Nucleus accumbens (tissue), 56 donors: ENCODE measurements around the gene LEFTY1.
A peak's percentile ranks its signal among the peaks of the same experiment; 100 is the strongest.

ENCODE experiments used
- DNase-seq, 56 donors: peaks; one replicate each; lab custom pipeline; 2025; lab: John Stamatoyannopoulos, UW

The LEFTY1 gene

GRCh38 chr1:225917101-225917500 lies 28.2 kb upstream of the LEFTY1 start:
- no peak for DNase-seq

DNA sequence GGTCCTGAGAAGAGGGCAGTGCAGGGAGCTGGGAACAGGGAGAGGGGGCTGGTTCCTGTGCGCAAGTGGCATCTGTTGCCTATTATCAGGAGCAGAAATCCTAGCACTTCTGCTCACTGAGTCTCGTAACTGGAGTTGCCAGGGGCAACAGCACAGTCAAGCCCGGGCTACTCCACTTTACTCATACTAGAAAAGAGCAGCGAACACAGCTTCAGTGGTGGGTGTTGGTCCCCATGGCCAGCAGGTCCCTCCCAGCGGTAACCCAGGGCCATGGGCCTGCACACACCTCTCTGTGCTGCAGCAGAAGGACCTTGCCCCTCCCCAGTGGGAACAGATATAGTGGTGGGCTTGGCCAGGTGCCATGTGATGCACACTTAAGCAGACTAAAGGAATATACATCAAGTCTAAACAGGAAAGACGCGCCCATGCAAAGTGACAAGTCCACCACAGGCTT lies 26.6 kb upstream of the LEFTY1 start:
- DNase-seq, result peak in 8 of 56 donors; percentile 6 to 48 (median 28)

DNA sequence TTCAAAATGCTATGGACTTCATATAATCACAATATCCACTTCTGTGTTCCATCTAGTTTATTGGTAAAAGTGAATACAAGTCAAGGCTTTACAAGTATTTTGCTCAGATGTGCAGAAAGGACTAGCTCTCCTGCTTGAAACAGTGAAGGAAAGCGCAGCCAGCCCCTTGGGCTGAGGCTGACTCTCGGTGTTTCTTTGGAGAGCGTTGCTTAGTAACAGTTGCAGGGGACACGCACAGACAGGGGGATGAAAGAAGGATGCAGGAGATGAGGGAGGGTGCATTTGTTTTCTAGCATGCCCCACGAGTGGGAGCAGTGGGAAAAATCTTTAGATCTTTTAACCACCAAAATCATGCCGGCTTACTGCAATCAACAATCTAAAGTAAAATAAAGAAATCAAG lies 26.0 kb upstream of the LEFTY1 start:
- DNase-seq, result peak in 1 of 56 donors; percentile 2

DNA sequence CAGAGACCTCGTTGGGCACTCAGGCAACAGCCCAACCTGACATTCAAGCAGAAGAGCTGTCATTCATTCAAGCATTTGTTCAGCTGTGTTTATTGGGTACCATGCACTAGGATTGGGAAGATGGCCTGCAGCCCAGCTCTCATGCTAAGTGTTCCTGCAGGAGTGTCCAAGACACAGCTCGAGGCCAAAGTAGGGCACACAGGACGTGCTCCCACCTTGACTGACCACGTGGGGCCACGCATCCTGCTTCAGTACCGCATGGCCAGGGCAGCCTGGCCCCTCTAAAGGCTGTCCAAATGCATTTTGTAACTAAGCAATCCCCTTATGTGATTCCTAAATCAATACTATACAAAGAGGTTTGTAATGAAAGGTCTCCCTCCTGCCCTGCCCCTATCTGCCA lies 25.4 kb upstream of the LEFTY1 start:
- no peak for DNase-seq

DNA sequence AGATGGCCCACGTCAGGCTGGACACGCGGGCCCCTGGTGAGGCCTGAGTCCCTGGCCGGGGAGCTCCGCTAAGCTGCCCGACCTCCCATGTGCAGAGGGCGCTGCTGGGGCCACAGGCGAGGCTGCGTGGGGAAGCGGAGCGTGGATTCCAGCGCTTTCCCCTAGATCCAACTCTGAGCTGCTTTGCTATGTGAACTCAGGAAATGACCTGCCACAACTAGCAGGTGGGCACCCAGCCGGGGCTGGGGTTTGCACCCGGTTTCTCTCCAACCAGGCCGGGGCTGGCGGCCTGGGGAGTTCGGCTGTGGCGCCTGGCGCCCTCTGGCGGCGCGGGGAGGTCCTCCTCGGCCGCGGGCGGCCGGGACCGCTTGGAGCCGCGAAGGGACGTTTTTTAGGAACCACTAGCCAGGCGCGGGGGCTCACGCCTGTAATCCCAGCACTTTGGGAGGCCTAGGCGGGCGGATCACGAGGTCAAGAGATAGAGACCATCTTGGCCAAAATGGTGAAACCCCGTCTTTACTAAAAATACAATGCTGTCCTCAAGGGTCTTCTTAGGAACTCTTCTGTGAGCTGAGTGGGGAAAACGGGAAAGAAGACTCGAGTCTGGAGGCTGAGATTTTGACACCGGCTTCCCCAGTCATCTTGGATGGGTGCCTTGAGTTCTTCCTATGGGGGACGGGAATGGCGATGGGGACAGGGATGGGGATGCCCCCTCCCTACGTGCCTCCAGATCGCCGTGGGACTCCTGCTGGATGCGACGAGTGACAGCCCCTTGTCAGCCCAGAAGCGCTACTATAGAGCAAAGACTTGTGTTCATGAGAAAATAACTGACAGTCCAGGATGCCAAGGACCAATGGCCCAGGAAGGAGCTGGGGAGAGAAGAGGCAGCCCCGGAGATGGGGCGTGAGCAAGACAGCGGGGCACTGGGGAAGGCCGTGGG lies 22.5 kb upstream of the LEFTY1 start:
- DNase-seq, result peak in 38 of 56 donors; percentile 11 to 70 (median 32)

- DNase-seq, result no peak
Observed at GRCh38 chr1:225909477-225909876, 20.5 kb upstream of the LEFTY1 start.

DNA sequence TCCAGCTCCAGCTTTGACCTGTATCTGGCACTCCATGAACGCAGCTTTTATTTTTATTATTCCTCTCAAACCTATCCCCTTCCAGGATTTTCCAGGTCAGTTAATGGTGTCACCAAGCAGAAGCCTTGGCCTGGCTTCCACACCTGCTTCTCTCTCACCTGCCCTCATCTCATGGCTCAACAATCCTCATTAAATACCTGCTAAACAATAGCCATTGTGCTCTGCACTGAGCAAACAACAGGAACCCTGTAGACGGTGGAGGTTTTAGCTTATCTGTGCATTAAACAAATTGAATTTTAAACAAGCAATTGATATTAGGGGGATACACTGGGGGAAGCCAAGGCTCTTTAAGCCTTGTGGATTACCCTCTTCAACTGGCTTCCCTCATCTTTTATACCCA lies 19.8 kb upstream of the LEFTY1 start:
- DNase-seq, result no peak

DNA sequence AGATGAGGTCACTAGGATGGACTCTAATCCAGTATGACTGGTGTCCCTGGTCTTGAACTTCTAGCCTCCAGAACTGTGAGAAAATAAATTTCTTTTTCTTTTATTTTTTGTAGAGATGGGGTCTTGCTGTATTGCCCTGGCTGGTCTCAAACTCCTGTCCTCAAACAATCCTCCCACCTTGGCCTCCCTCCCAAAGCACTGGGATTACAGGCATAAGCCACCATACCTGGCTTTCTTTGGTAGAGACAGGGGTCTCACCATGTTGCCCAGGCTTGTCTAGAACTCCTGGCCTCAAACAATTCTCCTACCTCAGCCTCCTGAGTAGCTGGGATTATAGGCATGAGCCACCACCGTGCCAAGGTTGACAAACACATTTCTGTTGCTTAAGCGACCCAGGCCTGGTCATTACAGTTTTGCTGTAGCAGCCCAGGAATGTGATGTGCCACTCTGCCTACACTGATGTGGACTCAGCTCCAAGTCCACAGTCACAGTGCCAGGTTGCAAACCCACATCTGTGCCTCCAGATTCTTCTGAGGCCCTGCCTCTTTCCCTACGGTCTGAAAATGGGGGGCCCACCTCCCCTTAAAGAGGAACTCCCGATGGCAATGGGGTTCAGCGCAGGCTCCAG lies 19.2 kb upstream of the LEFTY1 start:
- no peak for DNase-seq

GRCh38 chr1:225907341-225907740 lies 18.4 kb upstream of the LEFTY1 start:
- no peak for DNase-seq

DNA sequence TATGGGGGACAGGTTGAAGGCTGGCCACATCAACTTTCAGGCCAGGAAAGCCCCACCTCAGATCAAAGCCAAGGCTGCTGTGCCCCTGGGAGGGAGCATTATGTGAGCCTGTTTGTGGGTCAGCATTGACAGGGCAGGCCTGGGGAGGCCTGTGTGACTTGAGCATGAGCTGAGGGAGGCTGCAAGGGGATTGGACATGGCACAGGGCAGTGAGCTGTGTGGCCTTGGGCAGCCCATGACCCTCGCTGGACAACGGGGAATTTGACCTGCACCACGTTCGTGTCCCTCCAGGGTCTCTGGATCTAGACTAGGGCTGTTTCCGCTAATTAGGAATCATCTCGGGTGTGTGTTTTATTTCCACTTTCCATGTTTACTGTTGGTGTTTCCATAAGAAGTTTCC lies 17.5 kb upstream of the LEFTY1 start:
- no peak for DNase-seq

DNA sequence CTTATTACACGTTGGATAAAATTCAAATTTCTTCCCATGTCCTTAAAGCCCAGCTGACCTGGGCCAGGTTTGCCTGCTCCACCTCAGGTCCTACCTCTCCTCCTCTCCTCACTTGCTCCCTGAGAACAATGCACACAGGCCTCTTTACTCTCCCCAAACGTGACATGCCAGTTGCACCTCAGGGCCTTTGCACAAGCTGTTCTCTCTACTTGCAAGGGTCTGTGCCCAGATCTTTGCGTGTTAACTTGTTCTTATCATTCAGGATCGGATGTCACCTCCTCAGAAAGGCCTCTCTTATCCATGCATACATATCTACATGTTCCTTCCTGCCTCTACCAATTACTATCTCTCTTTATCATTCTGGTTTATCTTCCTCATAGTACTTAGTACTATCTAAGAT lies 14.7 kb upstream of the LEFTY1 start:
- no peak for DNase-seq

- no peak for DNase-seq
Observed at GRCh38 chr1:225899044-225899925, 10.3 kb upstream of the LEFTY1 start.

- no peak for DNase-seq
Observed at GRCh38 chr1:225897595-225898514, 8.9 kb upstream of the LEFTY1 start.

- DNase-seq, result no peak
Observed at GRCh38 chr1:225896937-225897549, 8.1 kb upstream of the LEFTY1 start.

DNA sequence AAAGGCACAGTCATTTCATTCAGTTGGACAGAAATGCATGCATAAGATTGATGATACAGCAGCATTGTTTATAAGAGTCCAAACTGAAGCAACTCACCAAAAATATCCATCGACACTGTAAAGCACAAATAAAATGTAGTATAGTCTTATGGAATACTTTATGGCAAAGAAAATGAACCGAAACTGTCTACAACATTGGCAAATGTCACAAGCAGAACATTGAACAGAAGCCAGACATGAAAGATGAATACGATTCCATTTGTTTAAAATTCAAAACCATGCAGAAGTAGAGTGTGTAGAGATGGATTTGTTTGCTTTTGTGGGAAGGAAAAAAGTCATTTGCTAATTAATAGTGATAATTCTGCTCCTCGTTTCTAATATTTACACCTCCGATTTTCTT lies 7.5 kb upstream of the LEFTY1 start:
- no peak for DNase-seq

DNA sequence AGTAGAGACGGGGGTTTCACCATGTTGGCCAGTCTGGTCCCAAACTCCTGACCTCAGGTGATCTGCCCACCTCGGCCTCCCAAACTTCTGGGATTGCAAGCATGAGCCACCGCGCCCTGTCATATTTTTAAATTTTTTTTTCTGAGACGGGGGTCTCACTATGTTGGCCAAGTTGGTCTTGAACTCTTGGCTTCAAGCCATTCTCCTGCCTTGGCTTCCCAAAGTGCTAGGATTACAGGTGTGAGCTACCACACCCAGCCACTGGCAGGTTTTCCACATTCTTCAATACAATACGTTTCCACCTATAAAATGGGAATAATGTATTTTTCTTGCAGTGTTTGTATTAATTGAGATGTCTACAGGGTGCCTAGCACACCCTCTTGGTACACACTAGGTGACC lies 3.4 kb upstream of the LEFTY1 start:
- DNase-seq, result no peak

DNA sequence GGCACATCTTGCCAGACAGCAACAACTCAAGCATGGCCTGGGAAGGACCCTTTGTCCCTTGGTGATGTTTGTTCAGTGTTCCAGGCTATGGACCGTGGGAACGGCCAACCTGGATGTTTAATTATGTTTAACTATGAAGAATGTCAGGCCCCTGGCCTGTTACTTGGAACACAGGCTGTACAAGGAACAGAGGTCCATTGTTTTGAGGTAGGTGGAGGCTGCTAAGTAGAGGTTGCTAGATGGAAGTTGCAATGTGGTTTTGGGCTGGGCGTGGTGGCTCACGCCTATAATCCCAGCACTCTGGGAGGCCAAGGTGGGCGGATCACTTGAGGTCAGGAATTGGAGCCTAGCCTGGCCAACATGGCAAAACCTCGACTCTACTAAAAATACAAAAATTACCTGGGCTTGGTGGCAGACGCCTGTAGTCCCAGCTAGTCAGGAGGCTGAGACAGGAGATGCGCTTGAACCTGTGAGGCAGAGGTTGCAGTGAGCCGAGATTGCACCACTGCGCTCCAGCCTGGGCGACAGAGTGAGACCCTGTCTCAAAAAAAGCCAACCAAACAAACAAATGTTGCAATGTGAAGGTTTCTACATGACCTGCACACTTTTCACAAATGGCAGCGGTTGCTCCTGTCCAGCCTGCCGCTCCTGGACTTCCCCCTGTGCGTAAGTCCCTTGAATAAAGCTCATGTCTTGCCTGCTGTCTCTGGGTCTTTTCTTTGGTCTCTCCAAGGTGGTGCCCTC lies 2.5 kb upstream of the LEFTY1 start:
- no peak for DNase-seq

DNA sequence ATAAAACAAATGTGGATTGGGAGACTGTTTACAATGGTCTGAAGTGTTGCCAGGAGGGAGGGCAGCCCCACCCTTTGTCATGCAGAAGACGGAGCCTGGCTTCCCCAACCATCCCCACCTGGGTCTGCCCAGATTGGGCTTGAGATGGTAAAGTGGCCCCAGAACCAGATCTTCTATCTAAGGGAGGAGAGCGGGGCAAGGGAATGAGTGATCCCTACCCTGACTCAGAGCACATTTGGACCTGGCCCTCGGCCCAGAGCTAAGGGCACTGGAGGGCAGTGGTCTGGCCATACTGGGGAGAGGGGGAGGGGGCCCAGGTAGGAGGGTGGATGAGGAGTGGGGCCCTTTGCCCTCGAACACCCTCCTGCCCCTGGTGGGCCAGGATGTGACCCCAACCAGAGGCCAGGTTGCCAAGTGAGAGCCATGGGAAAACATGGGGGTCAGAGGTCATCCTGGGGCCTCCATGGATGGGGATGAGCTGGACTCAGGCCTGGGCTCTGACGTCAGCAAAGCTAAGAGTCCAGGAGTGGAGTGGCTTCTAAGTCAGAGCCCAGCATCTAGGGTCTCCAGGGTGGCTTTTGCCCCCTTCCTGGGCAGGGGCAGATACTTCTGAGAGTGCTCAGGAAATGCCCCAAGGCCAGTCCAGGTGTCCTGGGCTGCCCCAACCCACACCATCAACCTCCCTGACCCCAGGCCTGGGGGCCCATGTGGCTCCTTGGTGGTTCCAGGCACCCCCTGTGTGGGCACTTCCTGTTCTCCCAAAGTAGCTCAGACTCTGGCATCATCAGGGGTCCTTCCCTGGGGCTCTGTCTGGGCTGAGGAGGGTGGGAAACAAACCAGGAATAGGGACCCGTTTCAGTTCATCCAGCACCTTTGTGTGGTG lies 1.6 kb upstream of the LEFTY1 start:
- DNase-seq, result no peak
